GM23338 (cell line): Measurements from ENCODE around the gene SYK. TPM values are rescaled to one million over a fixed set of nuclear protein-coding genes. Genes with fewer than 3 reads are reported as not detected.

Source experiments
- ATAC-seq: fragments of 200-7000 bp; cut with Tn5 transposase; 3 replicates; pipeline ENCODE4 v1.9.1; 2020
- DNase-seq: peaks from one replicate; pipeline ENCODE4 v3.0.0-alpha.2; 2015; ENCODE audit warnings: low spot score
- H2AFZ ChIP-seq: fragments of 200-600 bp; sonication (generic); 2 replicates; pipeline ENCODE4 v1.8.0; 2016; ENCODE audit warnings: antibody characterized with exemption, mild to moderate bottlenecking, moderate library complexity
- H3F3A ChIP-seq: fragments of 200-600 bp; sonication (generic); replicated peaks from 2 replicates; pipeline ENCODE4 v1.8.0; 2017; ENCODE audit warnings: antibody characterized with exemption, mixed run types, low read depth
- H3K27ac ChIP-seq: fragments of 200-600 bp; sonication (generic); 2 replicates; pipeline ENCODE4 v1.6.1; 2016; ENCODE audit warnings: low read depth
- H3K27me3 ChIP-seq: fragments of 200-600 bp; sonication (generic); 2 replicates; pipeline ENCODE4 v1.8.0; 2016; ENCODE audit warnings: mild to moderate bottlenecking, mixed run types, moderate library complexity; ENCODE audit not compliant: insufficient read depth
- H3K36me3 ChIP-seq: fragments of 200-600 bp; sonication (generic); 2 replicates; pipeline ENCODE4 v1.8.0; 2016; ENCODE audit warnings: mild to moderate bottlenecking; ENCODE audit not compliant: insufficient read depth
- H3K4me1 ChIP-seq: fragments of 200-600 bp; sonication (generic); 2 replicates; pipeline ENCODE4 v1.8.0; 2016; ENCODE audit warnings: mild to moderate bottlenecking, moderate library complexity; ENCODE audit not compliant: insufficient read depth
- H3K4me2 ChIP-seq: fragments of 200-600 bp; sonication (generic); 2 replicates; pipeline ENCODE4 v1.7.1; 2017; ENCODE audit warnings: mixed run types
- H3K4me3 ChIP-seq: fragments of 200-600 bp; sonication (generic); 2 replicates; pipeline ENCODE4 v1.6.1; 2016; ENCODE audit warnings: mixed run types
- H3K79me2 ChIP-seq: fragments of 200-600 bp; sonication (generic); replicated peaks from 2 replicates; pipeline ENCODE4 v1.8.0; 2017; ENCODE audit warnings: mild to moderate bottlenecking; ENCODE audit not compliant: insufficient read depth
- H3K9me2 ChIP-seq: fragments of 200-600 bp; sonication (generic); 2 replicates; pipeline ENCODE4 v1.8.0; 2017; ENCODE audit not compliant: insufficient read depth
- H4K20me1 ChIP-seq: fragments of 200-600 bp; sonication (generic); replicated peaks from 2 replicates; pipeline ENCODE4 v1.8.0; 2017; ENCODE audit warnings: mild to moderate bottlenecking; ENCODE audit not compliant: insufficient read depth
- H3K27ac Mint-ChIP-seq: 2 replicates; pipeline ENCODE4 v1.8.0; 2020; ENCODE audit warnings: inconsistent platforms, mild to moderate bottlenecking, moderate library complexity, mixed read lengths
- H3K27me3 Mint-ChIP-seq: 3 replicates; pipeline ENCODE4 v1.8.0; 2022; ENCODE audit warnings: low read depth, mild to moderate bottlenecking, moderate library complexity, mixed read lengths, inconsistent platforms; ENCODE audit not compliant: insufficient read depth, poor library complexity
- H3K36me3 Mint-ChIP-seq: 3 replicates; pipeline ENCODE4 v1.8.0; 2021; ENCODE audit warnings: low read depth, mild to moderate bottlenecking, inconsistent platforms, moderate library complexity, mixed read lengths
- H3K4me1 Mint-ChIP-seq: 3 replicates; pipeline ENCODE4 v1.8.0; 2020; ENCODE audit warnings: mild to moderate bottlenecking, inconsistent platforms, mixed read lengths
- H3K4me3 Mint-ChIP-seq: 3 replicates; pipeline ENCODE4 v1.8.0; 2021; ENCODE audit warnings: moderate library complexity, mild to moderate bottlenecking, inconsistent platforms, mixed read lengths
- H3K9me3 Mint-ChIP-seq: 3 replicates; pipeline ENCODE4 v1.8.0; 2020; ENCODE audit warnings: moderate library complexity, mild to moderate bottlenecking, inconsistent platforms, mixed read lengths
- CREB1 ChIP-seq: fragments of 250-450 bp; sonication (Bioruptor Pico); IDR thresholded peaks from 2 replicates; pipeline ENCODE4 v1.5.0; 2020; ENCODE audit warnings: low read depth, mild to moderate bottlenecking, moderate library complexity
- CTCF ChIP-seq, 2 experiments: fragments of 200-600 bp in 1 of 2; sonication (generic) in 1 of 2; conservative IDR thresholded peaks; 2 replicates each; pipeline versions ENCODE4 v1.5.1 to v1.6.1; 2016 to 2017; ENCODE audit warnings: antibody characterized with exemption in 2 of 2, low read depth in 2 of 2, mild to moderate bottlenecking in 2 of 2, moderate library complexity in 1 of 2
- ETS1 ChIP-seq: IDR thresholded peaks from 2 replicates; pipeline ENCODE4 v1.6.1; 2016; ENCODE audit warnings: antibody characterized with exemption
- EZH2 ChIP-seq: fragments of 200-600 bp; sonication (generic); IDR thresholded peaks from one replicate; pipeline ENCODE4 v1.8.0; 2017; ENCODE audit warnings: antibody characterized with exemption, mild to moderate bottlenecking, low read depth; ENCODE audit not compliant: unreplicated experiment
- EZH2phosphoT487 ChIP-seq: fragments of 200-600 bp; sonication (generic); IDR thresholded peaks from one replicate; pipeline ENCODE4 v1.8.1; 2018; ENCODE audit warnings: antibody characterized with exemption; ENCODE audit not compliant: unreplicated experiment
- JUNB ChIP-seq: IDR thresholded peaks from one replicate; pipeline ENCODE4 v1.6.1; 2016; ENCODE audit warnings: antibody characterized with exemption; ENCODE audit not compliant: unreplicated experiment
- NANOG ChIP-seq: IDR thresholded peaks from 2 replicates; pipeline ENCODE4 v1.6.1; 2016; ENCODE audit warnings: antibody characterized with exemption, borderline replicate concordance
- STAT1 ChIP-seq: IDR thresholded peaks from one replicate; pipeline ENCODE4 v1.6.1; 2016; ENCODE audit warnings: antibody characterized with exemption; ENCODE audit not compliant: unreplicated experiment
- ZNF114 ChIP-seq: fragments of 250-450 bp; sonication (Bioruptor Pico); IDR thresholded peaks from 2 replicates; pipeline ENCODE4 v1.5.0; 2020; ENCODE audit warnings: mild to moderate bottlenecking, moderate library complexity
- ZNF331 ChIP-seq: fragments of 250-450 bp; sonication (Bioruptor Pico); IDR thresholded peaks from 2 replicates; pipeline ENCODE4 v1.5.0; 2020; ENCODE audit warnings: low read depth, mild to moderate bottlenecking, moderate library complexity
- ZNF462 ChIP-seq: fragments of 250-450 bp; sonication (Bioruptor Pico); IDR thresholded peaks from 2 replicates; pipeline ENCODE4 v1.5.0; 2020; ENCODE audit warnings: mild to moderate bottlenecking, moderate library complexity
- polyA plus RNA-seq: library from polyadenylated mRNA; unstranded; fragments of >200 nt; fragmentation: Nextera tagmentation; extraction: Ambion mirVana; gene quantifications from 2 replicates; pipeline ENCODE4 v1.2.1, GENCODE V29; 2016
- total RNA-seq: library from RNA; depleted of rRNA; stranded (reverse); fragments of >200 nt; shearing (Covaris generic); gene quantifications from 2 replicates; pipeline ENCODE4 v1.2.3, GENCODE V29; 2014

SYK gene
- total and polyA plus RNA-seq, 2 experiments from 2014 or later = 1.5 to 5.8 TPM

DNA sequence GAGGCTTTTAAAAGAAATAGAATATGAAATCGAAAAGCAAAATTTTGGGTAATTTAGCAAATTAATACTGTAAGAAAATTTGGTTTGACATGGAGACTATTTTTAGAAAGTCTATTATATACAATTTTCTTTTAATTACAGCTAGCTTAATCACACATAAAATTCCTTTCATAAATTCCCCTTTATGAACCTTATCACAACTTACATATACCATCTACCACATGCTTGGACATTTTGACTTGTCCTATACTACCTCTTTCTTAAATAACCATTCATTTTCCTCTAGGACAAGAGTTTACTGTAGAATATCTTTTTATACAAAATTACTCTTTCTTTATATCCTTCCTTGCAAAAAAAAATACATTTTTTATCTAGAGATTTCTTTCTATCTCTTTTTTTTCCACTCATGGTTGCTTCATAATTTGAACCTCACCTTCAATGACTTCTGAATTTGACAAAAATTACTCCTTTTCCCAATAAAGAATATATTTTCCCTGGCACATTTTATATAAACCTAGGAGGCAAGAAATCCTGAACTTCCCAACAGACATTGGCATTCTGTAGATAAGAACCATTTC, 34.0 kb upstream of the SYK start (continued):
- TF ChIP-seq CTCF (conservative IDR thresholded peaks at IDR 0.05; ENCODE audit: low read depth in 2 of 2) = no peak

DNA sequence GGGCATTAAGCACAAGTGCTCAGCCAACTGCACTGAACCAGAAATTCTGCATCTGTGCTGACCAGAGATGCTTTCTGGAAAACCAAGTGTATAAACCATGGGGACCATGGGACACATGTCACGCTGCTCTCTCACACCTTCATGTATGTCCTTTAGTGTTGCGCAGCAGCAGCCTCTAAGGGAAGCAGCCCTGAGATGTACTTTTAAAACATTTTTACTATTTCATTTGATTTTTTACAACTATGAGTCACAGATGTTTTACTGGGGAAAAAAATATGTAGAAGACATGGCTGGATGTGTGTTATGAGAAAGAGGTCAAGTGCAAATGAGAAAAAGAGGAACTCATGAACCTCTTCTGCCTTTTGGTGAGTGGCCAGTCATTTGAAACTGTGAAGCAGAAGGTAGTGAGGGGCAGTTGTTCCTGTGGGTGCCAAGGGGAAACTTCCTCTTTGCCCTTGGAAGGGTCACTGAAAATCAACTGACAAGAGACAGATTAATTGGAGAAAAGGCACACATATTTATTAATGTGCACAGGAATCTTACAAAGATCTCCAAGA, 31.4 kb upstream of the SYK start:
- peaks cover 2% of the 10 kb centered on the region for H3K27me3 Mint-ChIP-seq
- Histone ChIP-seq H3K27me3 (no peaks in the 10 kb centered on the region), H3K9me2 (no peaks in the 10 kb centered on the region), H3K27ac (no peak overlapping the region), H4K20me1 (no peaks in the 10 kb centered on the region), H2AFZ (no peak overlapping the region), H3K4me2 (no peak overlapping the region), H3K4me3 (no peak overlapping the region), H3K4me1 (no peaks in the 10 kb centered on the region), H3K36me3 (no peaks in the 10 kb centered on the region; the same call in 1 of the 2 replicates), H3K79me2 (no peaks in the 10 kb centered on the region), H3F3A (no peaks in the 10 kb centered on the region)
- H3K27ac Mint-ChIP-seq = no peak overlapping the region
- no peaks in the 10 kb centered on the region for H3K4me1 Mint-ChIP-seq
- no peak for TF ChIP-seq EZH2phosphoT487
- TF ChIP-seq JUNB = no peak
- no peak for TF ChIP-seq ZNF462 (CRISPR knock-in tag)
- TF ChIP-seq CREB1 (CRISPR knock-in tag) = no peak
- TF ChIP-seq ETS1 = no peak
- TF ChIP-seq ZNF114 (CRISPR knock-in tag) = no peak
- no peak for TF ChIP-seq NANOG
- no peak for TF ChIP-seq CTCF (conservative IDR thresholded peaks at IDR 0.05; ENCODE audit: low read depth in 2 of 2)
- no peak for TF ChIP-seq STAT1
- no peak for TF ChIP-seq EZH2
- TF ChIP-seq ZNF331 (CRISPR knock-in tag) = no peak
- H3K9me3 Mint-ChIP-seq = peaks cover 52% of the 10 kb centered on the region
- peaks cover 29% of the 10 kb centered on the region for H3K36me3 Mint-ChIP-seq
- DNase-seq (no peak), ATAC-seq (no peak)
- no peak overlapping the region for H3K4me3 Mint-ChIP-seq
